ENCODE results near the gene FOXJ1.

- TF ChIP-seq, protein P1, sequence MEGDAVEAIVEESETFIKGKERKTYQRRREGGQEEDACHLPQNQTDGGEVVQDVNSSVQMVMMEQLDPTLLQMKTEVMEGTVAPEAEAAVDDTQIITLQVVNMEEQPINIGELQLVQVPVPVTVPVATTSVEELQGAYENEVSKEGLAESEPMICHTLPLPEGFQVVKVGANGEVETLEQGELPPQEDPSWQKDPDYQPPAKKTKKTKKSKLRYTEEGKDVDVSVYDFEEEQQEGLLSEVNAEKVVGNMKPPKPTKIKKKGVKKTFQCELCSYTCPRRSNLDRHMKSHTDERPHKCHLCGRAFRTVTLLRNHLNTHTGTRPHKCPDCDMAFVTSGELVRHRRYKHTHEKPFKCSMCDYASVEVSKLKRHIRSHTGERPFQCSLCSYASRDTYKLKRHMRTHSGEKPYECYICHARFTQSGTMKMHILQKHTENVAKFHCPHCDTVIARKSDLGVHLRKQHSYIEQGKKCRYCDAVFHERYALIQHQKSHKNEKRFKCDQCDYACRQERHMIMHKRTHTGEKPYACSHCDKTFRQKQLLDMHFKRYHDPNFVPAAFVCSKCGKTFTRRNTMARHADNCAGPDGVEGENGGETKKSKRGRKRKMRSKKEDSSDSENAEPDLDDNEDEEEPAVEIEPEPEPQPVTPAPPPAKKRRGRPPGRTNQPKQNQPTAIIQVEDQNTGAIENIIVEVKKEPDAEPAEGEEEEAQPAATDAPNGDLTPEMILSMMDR (IDR thresholded peaks at IDR 0.05; ENCODE audit: insufficient read depth, low read length, poor library complexity, severe bottlenecking) = no peak
- no peak for TF ChIP-seq EZH2phosphoT487 (conservative IDR thresholded peaks at IDR 0.05; ENCODE audit: low read length)
These were observed 47.0 kb downstream of the FOXJ1 start for GRCh38 chr17:76094046-76094445.

Data from SU-DHL-6 (cell line).